ENCODE measurements around the gene WDPCP.

DNA sequence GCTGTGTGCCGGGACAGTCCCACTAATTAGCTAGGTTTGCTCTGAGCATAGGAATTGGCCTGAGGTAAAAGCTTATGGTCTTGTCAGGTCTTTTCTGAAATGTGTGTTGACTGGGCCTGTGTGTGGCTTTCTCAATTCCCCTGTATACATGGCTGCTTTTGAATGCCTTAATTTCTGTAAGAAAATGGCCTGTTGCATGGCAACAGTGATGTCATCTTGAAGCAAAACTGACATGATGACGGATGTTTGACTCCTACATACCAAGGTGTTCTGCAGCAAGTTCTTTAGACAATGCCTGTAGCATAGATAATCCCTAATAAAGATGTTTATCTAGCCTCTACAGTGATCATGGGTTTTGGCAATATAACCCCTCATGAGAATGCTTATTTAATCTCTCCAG is 339.1 kb downstream of the WDPCP start:
- TF ChIP-seq, protein P1, sequence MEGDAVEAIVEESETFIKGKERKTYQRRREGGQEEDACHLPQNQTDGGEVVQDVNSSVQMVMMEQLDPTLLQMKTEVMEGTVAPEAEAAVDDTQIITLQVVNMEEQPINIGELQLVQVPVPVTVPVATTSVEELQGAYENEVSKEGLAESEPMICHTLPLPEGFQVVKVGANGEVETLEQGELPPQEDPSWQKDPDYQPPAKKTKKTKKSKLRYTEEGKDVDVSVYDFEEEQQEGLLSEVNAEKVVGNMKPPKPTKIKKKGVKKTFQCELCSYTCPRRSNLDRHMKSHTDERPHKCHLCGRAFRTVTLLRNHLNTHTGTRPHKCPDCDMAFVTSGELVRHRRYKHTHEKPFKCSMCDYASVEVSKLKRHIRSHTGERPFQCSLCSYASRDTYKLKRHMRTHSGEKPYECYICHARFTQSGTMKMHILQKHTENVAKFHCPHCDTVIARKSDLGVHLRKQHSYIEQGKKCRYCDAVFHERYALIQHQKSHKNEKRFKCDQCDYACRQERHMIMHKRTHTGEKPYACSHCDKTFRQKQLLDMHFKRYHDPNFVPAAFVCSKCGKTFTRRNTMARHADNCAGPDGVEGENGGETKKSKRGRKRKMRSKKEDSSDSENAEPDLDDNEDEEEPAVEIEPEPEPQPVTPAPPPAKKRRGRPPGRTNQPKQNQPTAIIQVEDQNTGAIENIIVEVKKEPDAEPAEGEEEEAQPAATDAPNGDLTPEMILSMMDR (IDR thresholded peaks at IDR 0.05) = no peak
- TF ChIP-seq POLR2A (IDR thresholded peaks at IDR 0.05; ENCODE audit: low read depth) = no peak
- TF ChIP-seq POLR2AphosphoS5 (IDR thresholded peaks at IDR 0.05) = no peak

Data from esophagus muscularis mucosa (tissue), 3 donors.